ENCODE measurements around the gene SMARCA2. TPM values are rescaled to one million over a fixed set of nuclear protein-coding genes. Genes with fewer than 3 reads are reported as not detected.
A peak's percentile ranks its signal among the peaks of the same experiment; 100 is the strongest.

Gene SMARCA2
- total RNA-seq, 1 donor from 2014 or later = 19.7 TPM

- TF ChIP-seq, protein P1, sequence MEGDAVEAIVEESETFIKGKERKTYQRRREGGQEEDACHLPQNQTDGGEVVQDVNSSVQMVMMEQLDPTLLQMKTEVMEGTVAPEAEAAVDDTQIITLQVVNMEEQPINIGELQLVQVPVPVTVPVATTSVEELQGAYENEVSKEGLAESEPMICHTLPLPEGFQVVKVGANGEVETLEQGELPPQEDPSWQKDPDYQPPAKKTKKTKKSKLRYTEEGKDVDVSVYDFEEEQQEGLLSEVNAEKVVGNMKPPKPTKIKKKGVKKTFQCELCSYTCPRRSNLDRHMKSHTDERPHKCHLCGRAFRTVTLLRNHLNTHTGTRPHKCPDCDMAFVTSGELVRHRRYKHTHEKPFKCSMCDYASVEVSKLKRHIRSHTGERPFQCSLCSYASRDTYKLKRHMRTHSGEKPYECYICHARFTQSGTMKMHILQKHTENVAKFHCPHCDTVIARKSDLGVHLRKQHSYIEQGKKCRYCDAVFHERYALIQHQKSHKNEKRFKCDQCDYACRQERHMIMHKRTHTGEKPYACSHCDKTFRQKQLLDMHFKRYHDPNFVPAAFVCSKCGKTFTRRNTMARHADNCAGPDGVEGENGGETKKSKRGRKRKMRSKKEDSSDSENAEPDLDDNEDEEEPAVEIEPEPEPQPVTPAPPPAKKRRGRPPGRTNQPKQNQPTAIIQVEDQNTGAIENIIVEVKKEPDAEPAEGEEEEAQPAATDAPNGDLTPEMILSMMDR (IDR thresholded peaks at IDR 0.05; ENCODE audit: insufficient read depth, low read length, severe bottlenecking) = no peak
- peaks cover 2% of the 10 kb centered on the region for H3K36me3 ChIP-seq (ENCODE audit: control insufficient read depth, insufficient read depth, low read length)
- peak; percentile 80 for DNase-seq (ENCODE audit: low read depth)
- no peaks in the 10 kb centered on the region for H3K27me3 ChIP-seq (ENCODE audit: control insufficient read depth, insufficient read depth, low read length)
- H3K4me3 ChIP-seq (ENCODE audit: low read depth, low read length) = peak overlapping the region; percentile 36
- FAIRE-seq = no peak
Observed at GRCh38 chr9:2157277-2158110, 142.3 kb downstream of the SMARCA2 start.

- peaks cover 2% of the 10 kb centered on the region for H3K36me3 ChIP-seq (ENCODE audit: control insufficient read depth, insufficient read depth, low read length)
- H3K27me3 ChIP-seq (ENCODE audit: control insufficient read depth, insufficient read depth, low read length) = no peaks in the 10 kb centered on the region
- peak; percentile 73 for DNase-seq (ENCODE audit: low read depth)
- no peak for FAIRE-seq
- peak overlapping the region; percentile 36 for H3K4me3 ChIP-seq (ENCODE audit: low read depth, low read length)
- TF ChIP-seq, protein P1 (IDR thresholded peaks at IDR 0.05; ENCODE audit: insufficient read depth, low read length, severe bottlenecking) = no peak
Observed at GRCh38 chr9:2158111-2158610, 143.0 kb downstream of the SMARCA2 start.

DNA sequence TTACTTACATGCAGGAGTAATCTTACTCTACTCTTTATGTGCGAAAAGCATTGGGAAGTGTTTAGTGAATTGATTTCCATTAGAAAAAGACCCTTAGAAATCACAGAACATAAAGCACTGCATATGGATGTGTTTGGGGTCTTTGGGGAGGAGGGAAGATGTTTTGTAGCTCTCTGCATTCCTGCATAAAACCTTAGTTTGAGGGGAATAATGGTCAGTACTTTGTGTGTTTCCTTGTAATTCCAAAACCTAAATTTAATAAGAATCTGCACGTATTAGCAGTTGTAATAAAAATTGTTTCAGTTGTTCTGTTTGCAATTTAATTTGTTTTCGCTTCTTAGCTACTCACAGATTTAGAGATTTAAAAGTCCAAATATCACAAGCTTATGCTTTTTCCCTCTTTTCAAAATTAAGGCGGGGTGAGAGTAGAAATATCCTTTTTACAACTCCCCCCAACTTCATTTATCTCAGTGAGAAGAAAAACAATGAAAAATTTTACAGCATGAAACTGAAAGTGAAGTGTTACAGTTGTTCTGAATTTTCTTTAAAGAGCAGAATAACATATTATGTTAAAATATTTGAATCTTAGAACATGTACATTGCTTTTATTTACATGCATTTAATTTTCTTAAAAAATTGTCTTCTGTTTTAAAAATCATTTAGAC is 143.8 kb downstream of the SMARCA2 start:
- H3K4me3 ChIP-seq (ENCODE audit: low read depth, low read length) = peak overlapping the region; percentile 36
- TF ChIP-seq, protein P1 (IDR thresholded peaks at IDR 0.05; ENCODE audit: insufficient read depth, low read length, severe bottlenecking) = no peak
- FAIRE-seq = no peak

DNA sequence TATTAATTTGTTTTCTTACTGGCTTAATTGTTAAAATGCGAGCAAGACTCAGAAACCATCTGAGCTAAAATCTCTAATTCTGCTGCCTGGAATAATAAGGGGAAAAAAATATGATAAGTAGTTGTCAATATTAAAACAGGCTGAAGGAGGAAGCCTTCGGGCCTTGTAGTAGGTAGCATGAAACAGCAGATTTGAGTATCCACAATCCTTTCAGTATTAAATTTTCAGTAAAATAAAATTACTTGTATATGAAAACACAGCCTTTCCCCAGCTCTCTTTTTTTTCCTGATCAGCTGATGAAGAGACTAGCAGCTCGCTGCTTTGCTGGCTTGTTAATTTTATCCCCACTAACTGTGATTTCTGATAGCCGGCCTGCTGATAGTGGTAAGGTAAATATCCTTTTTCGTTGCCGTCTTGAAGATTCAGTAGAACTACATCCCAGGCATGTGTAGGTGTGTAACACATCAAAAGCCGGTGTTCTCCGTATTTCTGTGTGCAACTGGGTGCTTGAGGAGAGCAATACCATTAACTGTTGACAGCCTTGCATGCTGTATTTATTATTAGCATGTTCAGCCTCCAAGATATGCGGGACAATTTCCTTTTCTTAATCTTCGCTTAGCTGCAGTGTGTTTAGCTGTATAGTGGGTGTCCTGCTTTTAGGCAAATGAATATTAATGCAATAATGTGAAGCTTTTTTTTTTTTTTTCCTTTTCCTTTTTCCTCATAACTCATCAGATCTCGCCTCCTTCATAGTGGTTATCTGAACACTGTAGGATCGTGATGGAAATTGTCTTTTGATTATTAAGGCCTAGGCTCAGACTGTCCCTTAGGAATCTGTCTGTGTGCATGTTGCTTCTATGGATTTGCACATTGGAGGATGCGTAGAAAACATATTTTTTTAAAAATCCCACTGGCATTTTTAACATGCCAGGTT is 144.6 kb downstream of the SMARCA2 start:
- TF ChIP-seq, protein P1 (IDR thresholded peaks at IDR 0.05; ENCODE audit: insufficient read depth, low read length, severe bottlenecking) = no peak

More for the DNA sequence above, 143.8 kb downstream of the SMARCA2 start:
- peaks cover 2% of the 10 kb centered on the region for H3K36me3 ChIP-seq (ENCODE audit: control insufficient read depth, insufficient read depth, low read length)
- DNase-seq (ENCODE audit: low read depth) = no peak
- no peaks in the 10 kb centered on the region for H3K27me3 ChIP-seq (ENCODE audit: control insufficient read depth, insufficient read depth, low read length)

GRCh38 chr9:2161661-2162060 is 146.5 kb downstream of the SMARCA2 start:
- TF ChIP-seq, protein P1 (IDR thresholded peaks at IDR 0.05; ENCODE audit: insufficient read depth, low read length, severe bottlenecking) = no peak
- no peak for FAIRE-seq
- Histone ChIP-seq H3K27me3 (ENCODE audit: control insufficient read depth, insufficient read depth, low read length) (no peaks in the 10 kb centered on the region), H3K36me3 (ENCODE audit: control insufficient read depth, insufficient read depth, low read length) (peaks cover 2% of the 10 kb centered on the region), H3K4me3 (ENCODE audit: low read depth, low read length) (no peak overlapping the region)
- DNase-seq (ENCODE audit: low read depth) = no peak

More for the DNA sequence above, 144.6 kb downstream of the SMARCA2 start:
- Histone ChIP-seq H3K27me3 (ENCODE audit: control insufficient read depth, insufficient read depth, low read length) (no peaks in the 10 kb centered on the region), H3K36me3 (ENCODE audit: control insufficient read depth, insufficient read depth, low read length) (peaks cover 2% of the 10 kb centered on the region), H3K4me3 (ENCODE audit: low read depth, low read length) (peak overlapping the region; percentile 20)
- DNase-seq (ENCODE audit: low read depth) (peak; percentile 53), FAIRE-seq (no peak)
